Measurements from ENCODE around the gene FNDC10. TPM values are rescaled to one million over a fixed set of nuclear protein-coding genes. Genes with fewer than 3 reads are reported as not detected.

FNDC10 gene
- total and polyA plus RNA-seq, 9 of the 15 experiments (the other 6 are each of a cell fraction or from before 2014, with no cell fraction given): 0.08 to 6.3 (median 1.6) TPM

- TF ChIP-seq RREB1 (CRISPR knock-in tag; IDR thresholded peaks at IDR 0.05): peak; percentile 64; the same call in 1 of the 2 replicates
- no peak for TF ChIP-seq ILF3 (IDR thresholded peaks at IDR 0.05; ENCODE audit: borderline replicate concordance)
- no peak for TF ChIP-seq RFX7 (CRISPR knock-in tag; IDR thresholded peaks at IDR 0.05)
- TF ChIP-seq HEY1 (CRISPR knock-in tag; IDR thresholded peaks at IDR 0.05; ENCODE audit: borderline replicate concordance): no peak
- peak; percentile 95 for TF ChIP-seq KLF1 (tag; IDR thresholded peaks at IDR 0.05)
- TF ChIP-seq RBM17 (IDR thresholded peaks at IDR 0.05; ENCODE audit: borderline replicate concordance, low read depth, low read length): no peak
- TF ChIP-seq ZKSCAN8 (CRISPR knock-in tag; IDR thresholded peaks at IDR 0.05): no peak
- TF ChIP-seq ZNF57 (CRISPR knock-in tag; IDR thresholded peaks at IDR 0.05): no peak
- peak; percentile 64 for TF ChIP-seq BHLHE40 (IDR thresholded peaks at IDR 0.05; ENCODE audit: low read length)
- TF ChIP-seq YY1 (IDR thresholded peaks at IDR 0.05; ENCODE audit: borderline replicate concordance in 1 of 3, control insufficient read depth in 1 of 3, extremely low read depth in 1 of 3, insufficient read depth in 3 of 3, insufficient read length in 1 of 3, insufficient replicate concordance in 2 of 3, low read depth in 1 of 3, low read length in 2 of 3): no peak
- peak; percentile 100 for TF ChIP-seq CREB1 (IDR thresholded peaks at IDR 0.05)
- TF ChIP-seq CREB1 (CRISPR knock-in tag; IDR thresholded peaks at IDR 0.05): peak; percentile 100
- TF ChIP-seq NR2C2 (CRISPR knock-in tag; IDR thresholded peaks at IDR 0.05): peak; percentile 80; the same call in 1 of the 2 replicates
- peak; percentile 90 for TF ChIP-seq NR2C2 (tag; IDR thresholded peaks at IDR 0.05)
- TF ChIP-seq TAF9B (IDR thresholded peaks at IDR 0.05; ENCODE audit: partially characterized antibody): no peak
- TF ChIP-seq HNRNPK (IDR thresholded peaks at IDR 0.05; ENCODE audit: low read depth, low read length, poor library complexity, severe bottlenecking): no peak
- no peak for TF ChIP-seq NCOA2 (IDR thresholded peaks at IDR 0.05; ENCODE audit: partially characterized antibody in 2 of 2)
- no peak for TF ChIP-seq ZNF121 (CRISPR knock-in tag; conservative IDR thresholded peaks at IDR 0.05)
- no peak for TF ChIP-seq NFATC3 (IDR thresholded peaks at IDR 0.05)
- TF ChIP-seq EP400 (IDR thresholded peaks at IDR 0.05): peak; percentile 94
- TF ChIP-seq ZNF41 (CRISPR knock-in tag; conservative IDR thresholded peaks at IDR 0.05): no peak
- no peak for TF ChIP-seq THRAP3 (IDR thresholded peaks at IDR 0.05; ENCODE audit: borderline replicate concordance)
- peak in 1 of 2 experiments; percentile 72; a peak in 2 of 4 replicates for TF ChIP-seq TEAD1 (CRISPR knock-in tag; IDR thresholded peaks at IDR 0.05)
- peak; percentile 95 for TF ChIP-seq SUPT5H (IDR thresholded peaks at IDR 0.05)
Observed at GRCh38 chr1:1574721-1575537, 25.0 kb downstream of the FNDC10 start, which contains the start of gene SSU72 (continued).

Data from K562 (cell line).